ENCODE data around the gene GAPDHS.

GAPDHS gene

GRCh38 chr19:35558400-35559280 is 25.4 kb downstream of the GAPDHS start:
- DNase-seq = peak; percentile 7

- peak; percentile 21 for DNase-seq
Observed at GRCh38 chr19:35559281-35559659, 26.0 kb downstream of the GAPDHS start.

GRCh38 chr19:35559781-35560180 is 26.5 kb downstream of the GAPDHS start:
- peak; percentile 12 for DNase-seq

- no peak for DNase-seq
Observed at GRCh38 chr19:35560271-35560670, 27.0 kb downstream of the GAPDHS start.

GRCh38 chr19:35560677-35561076 is 27.4 kb downstream of the GAPDHS start:
- no peak for DNase-seq

GRCh38 chr19:35561436-35561835 is 28.2 kb downstream of the GAPDHS start:
- no peak for DNase-seq

- no peak for DNase-seq
Observed at GRCh38 chr19:35562336-35562735, 29.1 kb downstream of the GAPDHS start.

- no peak for DNase-seq
Observed at GRCh38 chr19:35562776-35563175, 29.5 kb downstream of the GAPDHS start.

- no peak for DNase-seq
Observed at GRCh38 chr19:35563207-35563829, 30.1 kb downstream of the GAPDHS start, which contains the start of gene ATP4A. TSS of gene ATP4A (minus strand) at chr19:35563658. CDS start at chr19:35563629, 29 bp downstream.

GRCh38 chr19:35565016-35565856 is 32.0 kb downstream of the GAPDHS start:
- no peak for DNase-seq

- DNase-seq = no peak
Observed at GRCh38 chr19:35566738-35567137, 33.5 kb downstream of the GAPDHS start.

GRCh38 chr19:35569281-35569781 is 36.1 kb downstream of the GAPDHS start:
- no peak for DNase-seq

- no peak for DNase-seq
Observed at GRCh38 chr19:35571406-35571965, 38.2 kb downstream of the GAPDHS start.

GRCh38 chr19:35577918-35578317 is 44.7 kb downstream of the GAPDHS start:
- no peak for DNase-seq

- no peak for DNase-seq
Observed at GRCh38 chr19:35578707-35579106, 45.5 kb downstream of the GAPDHS start.

- DNase-seq = no peak
Observed at GRCh38 chr19:35582760-35583159, 49.5 kb downstream of the GAPDHS start.

- no peak for DNase-seq
Observed at GRCh38 chr19:35585848-35586247, 52.6 kb downstream of the GAPDHS start, which contains the start of gene PMIS2. TSS of gene PMIS2 (plus strand) at chr19:35586173. CDS start at chr19:35586260, 87 bp downstream.

GRCh38 chr19:35587321-35587720 is 54.1 kb downstream of the GAPDHS start:
- no peak for DNase-seq

- DNase-seq = no peak
Observed at GRCh38 chr19:35590875-35591274, 57.6 kb downstream of the GAPDHS start.

GRCh38 chr19:35592226-35592625 is 59.0 kb downstream of the GAPDHS start:
- no peak for DNase-seq
